Breast epithelium (tissue), 4 donors: ENCODE measurements around the gene SERPINC1. TPM values are rescaled to one million over a fixed set of nuclear protein-coding genes. Genes with fewer than 3 reads are reported as not detected.
"Not testable (repeated sequence)": the region's sequence is repeated elsewhere in the genome, so short reads cannot be mapped to it uniquely, and the experiment has no call there.

Experiments
- DNase-seq, 2 donors: peaks; one replicate each; pipeline ENCODE4 v3.0.0-alpha.2; 2019; ENCODE audit warnings: low spot score in 2 of 2
- H3K27ac ChIP-seq, 2 donors: fragments of 200-600 bp; sonication (generic) in 1 of 2; one replicate each; pipeline ENCODE4 v1.5.1; 2016 to 2019; ENCODE audit warnings: mild to moderate bottlenecking in 1 of 2
- H3K27me3 ChIP-seq, 2 donors: fragments of 200-600 bp; sonication (generic) in 1 of 2; one replicate each; pipeline versions ENCODE4 v1.5.1 to v1.6.0; 2017 to 2019; ENCODE audit warnings: control low read depth in 1 of 2, mild to moderate bottlenecking in 1 of 2
- H3K36me3 ChIP-seq: fragments of 200-600 bp; one replicate; pipeline ENCODE4 v1.5.1; 2019
- H3K4me1 ChIP-seq, 2 donors: fragments of 200-600 bp; sonication (generic); one replicate each; pipeline ENCODE4 v1.5.1; 2016 to 2019; ENCODE audit warnings: control low read depth in 1 of 2
- H3K4me3 ChIP-seq, 3 donors: fragments of 200-600 bp; sonication (generic); 1 replicate in 2 of 3; 2 replicates in 1 of 3; pipeline ENCODE4 v1.5.1; 2016 to 2019; ENCODE audit warnings: mild to moderate bottlenecking in 3 of 3, moderate library complexity in 2 of 3
- H3K9me3 ChIP-seq, 2 donors: fragments of 200-600 bp; sonication (generic) in 1 of 2; one replicate each; pipeline ENCODE4 v1.5.1; 2016 to 2019; ENCODE audit warnings: control low read depth in 1 of 2
- CTCF ChIP-seq, 3 donors: fragments of 450-650 bp; IDR thresholded peaks; one replicate each; pipeline ENCODE4 v1.5.1; 2016 to 2017; ENCODE audit warnings: antibody characterized with exemption in 3 of 3, mild to moderate bottlenecking in 3 of 3, moderate library complexity in 3 of 3
- POLR2A ChIP-seq: fragments of 450-650 bp; IDR thresholded peaks from one replicate; pipeline ENCODE4 v1.6.1; 2016; ENCODE audit warnings: antibody characterized with exemption, mild to moderate bottlenecking, moderate library complexity
- POLR2AphosphoS5 ChIP-seq, 3 donors: sonication (generic); formaldehyde crosslinking; IDR thresholded peaks; one replicate each; pipeline ENCODE4 v1.6.1; 2017; ENCODE audit warnings: antibody characterized with exemption in 3 of 3
- intact Hi-C: fragments of 100-400 bp; cut with DNase I; formaldehyde crosslinking; loops from one replicate; pipeline ENCODE4 v1.15.1; 2023; ENCODE audit warnings: low total_unique reads
- total RNA-seq, 3 donors: library from RNA; depleted of rRNA; stranded (reverse); fragments of >200 nt; gene quantifications; one replicate each; pipeline ENCODE4 v1.1.0, GENCODE V29; 2016

SERPINC1 gene
- total RNA-seq, 3 donors from 2014 or later: 0.32 TPM; not detected in 2

DNA sequence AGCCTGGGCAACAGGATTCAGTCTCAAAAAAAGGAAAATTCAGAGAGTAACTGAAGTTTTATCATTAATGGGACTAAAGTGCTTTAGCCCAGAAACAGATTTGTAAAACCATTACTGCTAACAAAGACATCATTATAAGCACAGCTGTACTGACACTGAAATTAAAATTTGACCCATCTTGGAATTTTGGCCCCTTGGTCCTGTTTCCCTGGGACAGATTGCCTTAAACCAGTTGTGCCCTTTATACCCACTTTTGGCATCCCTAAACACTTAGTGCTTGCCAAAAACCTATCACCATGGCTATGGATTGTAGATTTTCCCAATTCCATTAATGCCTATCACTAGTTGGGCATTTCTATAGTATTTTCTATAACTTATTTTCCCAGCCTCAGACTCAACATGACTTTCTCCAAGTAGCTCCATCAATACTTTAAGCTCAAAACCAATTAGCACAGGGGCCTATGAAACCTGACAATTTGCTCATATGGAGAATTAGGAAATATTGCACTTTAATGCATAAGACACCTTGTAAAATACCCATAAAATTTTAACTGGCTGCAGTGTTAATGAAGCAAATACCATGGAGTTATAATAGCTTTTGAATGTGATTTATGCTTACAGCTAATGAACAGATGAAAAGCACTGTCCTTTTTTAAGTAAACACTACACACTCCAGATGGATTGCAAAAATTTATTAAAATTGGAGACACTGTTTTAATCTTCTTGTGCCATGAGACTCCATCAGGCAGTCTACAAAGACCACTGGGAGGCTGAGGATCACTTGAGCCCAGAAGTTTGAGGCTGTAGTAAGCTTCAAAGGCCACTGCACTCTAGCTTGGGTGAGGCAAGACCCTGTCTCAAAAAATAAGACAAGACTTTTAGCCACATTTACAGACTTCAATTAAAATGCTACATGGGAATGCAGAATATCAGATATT is 53.6 kb downstream of the SERPINC1 start:
- TF ChIP-seq POLR2AphosphoS5 (IDR thresholded peaks at IDR 0.05): no peak
- TF ChIP-seq POLR2A: no peak
- TF ChIP-seq CTCF (IDR thresholded peaks at IDR 0.05): no peak
- intact Hi-C loops: no loop called here

GRCh38 chr1:173862769-173863223 is 54.3 kb downstream of the SERPINC1 start:
- intact Hi-C loops: no loop called here
- no peak overlapping the region for H3K4me3 ChIP-seq
- peaks cover 0 to 4% of the 10 kb centered on the region in 2 donors for H3K4me1 ChIP-seq
- DNase-seq: no peak
- no peaks in the 10 kb centered on the region for H3K27me3 ChIP-seq
- no peak for TF ChIP-seq CTCF (IDR thresholded peaks at IDR 0.05)
- no peak for TF ChIP-seq POLR2AphosphoS5 (IDR thresholded peaks at IDR 0.05)
- TF ChIP-seq POLR2A: no peak
- no peak overlapping the region for H3K27ac ChIP-seq
- H3K9me3 ChIP-seq: no peaks in the 10 kb centered on the region
- H3K36me3 ChIP-seq: no peaks in the 10 kb centered on the region

More for the DNA sequence above, 53.6 kb downstream of the SERPINC1 start:
- Histone ChIP-seq H3K36me3 (no peaks in the 10 kb centered on the region), H3K4me3 (no peak overlapping the region), H3K4me1 (peaks cover 0 to 4% of the 10 kb centered on the region in 2 donors), H3K9me3 (no peaks in the 10 kb centered on the region), H3K27me3 (no peaks in the 10 kb centered on the region), H3K27ac (no peak overlapping the region)
- no peak for DNase-seq

DNA sequence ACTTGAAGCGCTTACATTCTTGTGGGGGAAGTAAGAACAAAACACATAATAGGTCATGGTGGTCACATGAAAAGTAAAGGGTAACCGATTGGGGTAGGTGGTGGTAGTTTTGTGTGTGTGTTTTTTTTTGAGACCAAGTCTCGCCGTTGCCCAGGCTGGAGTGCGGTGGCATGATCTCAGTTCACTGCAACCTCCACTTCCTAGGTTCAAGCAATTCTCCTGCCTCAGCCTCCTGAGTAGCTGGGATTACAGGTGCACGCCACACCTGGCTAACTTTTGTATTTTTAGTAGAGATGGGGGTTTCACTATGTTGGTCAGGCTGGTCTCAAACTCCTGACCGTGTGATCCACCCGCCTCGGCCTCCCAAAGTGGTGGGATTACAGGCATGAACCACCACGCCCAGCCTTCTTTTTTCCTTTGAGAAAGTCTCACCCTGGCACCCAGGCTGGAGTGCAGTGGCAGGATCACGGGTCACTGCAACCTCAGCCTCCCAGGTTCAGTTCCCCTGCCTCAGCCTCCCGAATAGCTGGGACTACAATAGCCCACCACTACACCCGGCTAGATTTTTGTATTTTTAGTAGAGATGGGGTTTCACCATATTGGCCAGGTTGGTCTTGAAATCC is 54.9 kb downstream of the SERPINC1 start:
- H3K36me3 ChIP-seq, H3K27ac ChIP-seq, H3K27me3 ChIP-seq, H3K4me1 ChIP-seq, H3K9me3 ChIP-seq, intact Hi-C loops, DNase-seq, H3K4me3 ChIP-seq: not testable (repeated sequence)

DNA sequence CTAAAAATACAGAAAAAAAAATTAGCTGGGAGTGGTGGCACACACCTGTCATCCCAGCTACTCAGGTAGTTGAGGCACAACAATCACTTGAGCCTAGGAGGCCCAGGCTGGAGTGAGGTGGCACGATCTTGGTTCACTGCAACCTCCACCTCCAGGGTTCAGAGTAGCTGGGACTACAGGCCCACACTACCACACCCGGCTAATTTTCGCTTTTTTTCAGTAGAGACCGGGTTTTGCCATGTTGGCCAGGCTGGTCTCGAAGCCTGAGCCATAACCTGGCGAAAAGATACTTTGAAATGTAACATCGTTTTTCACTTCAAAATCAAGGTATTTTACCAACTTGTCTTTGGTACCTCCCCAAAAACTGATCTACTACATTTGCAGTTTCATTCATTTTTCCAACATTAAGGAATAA is 55.4 kb downstream of the SERPINC1 start:
- H3K27ac ChIP-seq: no peak overlapping the region
- peaks cover 0 to under 1% of the 10 kb centered on the region in 2 donors for H3K4me1 ChIP-seq
- no peak overlapping the region for H3K4me3 ChIP-seq
- no peak for DNase-seq
- TF ChIP-seq POLR2AphosphoS5 (IDR thresholded peaks at IDR 0.05) (no peak), CTCF (IDR thresholded peaks at IDR 0.05) (no peak), POLR2A (no peak)
- intact Hi-C loops: no loop called here
- no peaks in the 10 kb centered on the region for H3K27me3 ChIP-seq
- H3K36me3 ChIP-seq: no peaks in the 10 kb centered on the region
- no peaks in the 10 kb centered on the region for H3K9me3 ChIP-seq

DNA sequence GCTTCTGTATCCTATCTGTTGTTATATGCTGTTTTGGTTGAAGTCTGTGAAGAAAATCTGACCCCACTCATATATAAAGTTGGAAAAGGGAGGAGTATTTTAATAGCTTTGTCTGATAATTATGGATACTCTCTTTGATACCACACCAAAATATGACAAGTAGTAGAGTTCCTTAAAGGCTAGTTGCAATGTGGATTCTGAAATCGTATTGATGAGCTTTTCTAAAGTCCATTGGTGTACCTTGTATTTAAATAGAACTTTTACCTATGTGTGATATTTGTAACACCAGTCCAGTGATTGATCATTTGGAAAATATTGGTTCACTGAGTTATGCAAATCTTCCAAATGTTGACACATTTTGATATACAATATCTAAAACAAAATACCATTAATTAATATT is 57.1 kb downstream of the SERPINC1 start:
- Histone ChIP-seq H3K36me3 (peaks cover 3% of the 10 kb centered on the region), H3K27me3 (no peaks in the 10 kb centered on the region), H3K27ac (no peak overlapping the region), H3K9me3 (no peaks in the 10 kb centered on the region), H3K4me3 (no peak overlapping the region), H3K4me1 (no peaks in the 10 kb centered on the region)
- no peak for DNase-seq
- TF ChIP-seq CTCF (IDR thresholded peaks at IDR 0.05) (no peak), POLR2AphosphoS5 (IDR thresholded peaks at IDR 0.05) (no peak), POLR2A (no peak)
- intact Hi-C loops: no loop called here

DNA sequence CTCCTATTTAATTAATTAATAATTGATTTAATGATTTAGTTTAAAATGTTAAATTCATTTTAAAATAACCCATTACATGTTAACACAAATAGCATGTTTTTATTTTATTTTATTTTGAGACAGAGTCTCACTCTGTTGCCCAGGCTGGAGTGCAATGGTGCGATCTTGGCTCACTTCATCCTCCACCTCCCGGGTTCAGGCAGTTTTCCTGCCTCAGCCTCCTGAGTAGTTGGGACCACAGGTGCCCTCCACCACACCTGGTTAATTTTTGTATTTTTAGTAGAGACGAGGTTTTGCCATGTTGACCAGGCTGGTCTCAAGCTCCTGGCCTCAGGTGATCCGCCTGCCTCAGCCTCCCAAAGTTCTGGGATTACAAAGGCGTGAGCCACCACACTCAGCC is 57.6 kb downstream of the SERPINC1 start:
- H3K4me1 ChIP-seq, H3K9me3 ChIP-seq, DNase-seq, H3K27me3 ChIP-seq, H3K27ac ChIP-seq, intact Hi-C loops, H3K36me3 ChIP-seq, H3K4me3 ChIP-seq: not testable (repeated sequence)
